Osteocyte (in vitro differentiated cells): Measurements from ENCODE around the gene SHISA9. TPM values are rescaled to one million over a fixed set of nuclear protein-coding genes. Genes with fewer than 3 reads are reported as not detected.

ENCODE experiments used
- DNase-seq: peaks from one replicate; pipeline ENCODE4 v3.0.0; 2021; ENCODE audit warnings: mixed read lengths; ENCODE audit not compliant: unreplicated experiment; ENCODE audit errors: extremely low spot score
- H3K27ac Mint-ChIP-seq: one replicate; pipeline ENCODE4 v1.8.0; 2021; ENCODE audit warnings: mild to moderate bottlenecking, mixed read lengths; ENCODE audit not compliant: unreplicated experiment
- H3K27me3 Mint-ChIP-seq: one replicate; pipeline ENCODE4 v1.8.0; 2021; ENCODE audit warnings: mixed read lengths; ENCODE audit not compliant: unreplicated experiment
- H3K36me3 Mint-ChIP-seq: one replicate; pipeline ENCODE4 v1.8.0; 2021; ENCODE audit warnings: mixed read lengths; ENCODE audit not compliant: unreplicated experiment
- H3K4me1 Mint-ChIP-seq: one replicate; pipeline ENCODE4 v1.8.0; 2021; ENCODE audit warnings: mixed read lengths; ENCODE audit not compliant: unreplicated experiment
- H3K4me3 Mint-ChIP-seq: one replicate; pipeline ENCODE4 v1.8.0; 2021; ENCODE audit warnings: mild to moderate bottlenecking, moderate library complexity, mixed read lengths; ENCODE audit not compliant: unreplicated experiment
- H3K9me3 Mint-ChIP-seq: one replicate; pipeline ENCODE4 v1.8.0; 2021; ENCODE audit warnings: mixed read lengths; ENCODE audit not compliant: unreplicated experiment
- CTCF ChIP-seq: fragments of 200-600 bp; sonication (generic); IDR thresholded peaks from 2 replicates; pipeline ENCODE4 v1.5.0; 2021; ENCODE audit warnings: antibody characterized with exemption, mild to moderate bottlenecking, moderate library complexity
- total RNA-seq: library from RNA; stranded (reverse); gene quantifications from 2 replicates; pipeline ENCODE4 v1.2.1, GENCODE V29; 2021

The SHISA9 gene
- total RNA-seq, 1 donor from 2014 or later: not detected

GRCh38 chr16:12999368-12999767 is 98.0 kb downstream of the SHISA9 start:
- Mint-ChIP-seq H3K27ac (no peak overlapping the region), H3K4me1 (no peaks in the 10 kb centered on the region), H3K36me3 (no peaks in the 10 kb centered on the region), H3K27me3 (no peaks in the 10 kb centered on the region), H3K9me3 (peaks cover 27% of the 10 kb centered on the region), H3K4me3 (no peak overlapping the region)
- DNase-seq: no peak
- TF ChIP-seq CTCF: no peak

- Mint-ChIP-seq H3K4me1 (no peaks in the 10 kb centered on the region), H3K4me3 (no peak overlapping the region), H3K36me3 (no peaks in the 10 kb centered on the region), H3K27ac (no peak overlapping the region), H3K9me3 (peaks cover 34% of the 10 kb centered on the region), H3K27me3 (no peaks in the 10 kb centered on the region)
- no peak for TF ChIP-seq CTCF
- no peak for DNase-seq
Observed at GRCh38 chr16:13005721-13006247, 104.4 kb downstream of the SHISA9 start.

- Mint-ChIP-seq H3K9me3 (peaks cover 12% of the 10 kb centered on the region), H3K4me1 (no peaks in the 10 kb centered on the region), H3K36me3 (no peaks in the 10 kb centered on the region), H3K27me3 (no peaks in the 10 kb centered on the region), H3K4me3 (no peak overlapping the region), H3K27ac (no peak overlapping the region)
- no peak for DNase-seq
- TF ChIP-seq CTCF: no peak
Observed at GRCh38 chr16:13012601-13013000, 111.2 kb downstream of the SHISA9 start.

GRCh38 chr16:13013043-13013442 is 111.6 kb downstream of the SHISA9 start:
- Mint-ChIP-seq H3K27ac (no peak overlapping the region), H3K4me1 (no peaks in the 10 kb centered on the region), H3K4me3 (no peak overlapping the region), H3K9me3 (peaks cover 14% of the 10 kb centered on the region), H3K36me3 (no peaks in the 10 kb centered on the region), H3K27me3 (no peaks in the 10 kb centered on the region)
- no peak for TF ChIP-seq CTCF
- DNase-seq: no peak

GRCh38 chr16:13014476-13014875 is 113.1 kb downstream of the SHISA9 start:
- H3K27me3 Mint-ChIP-seq: no peaks in the 10 kb centered on the region
- H3K9me3 Mint-ChIP-seq: peaks cover 14% of the 10 kb centered on the region
- no peak for TF ChIP-seq CTCF
- DNase-seq: no peak
- no peak overlapping the region for H3K4me3 Mint-ChIP-seq
- no peaks in the 10 kb centered on the region for H3K36me3 Mint-ChIP-seq
- H3K27ac Mint-ChIP-seq: no peak overlapping the region
- no peaks in the 10 kb centered on the region for H3K4me1 Mint-ChIP-seq
